NCI-H748 (cell line): Measurements from ENCODE around the gene GFRA1.
"Not testable (repeated sequence)": the region's sequence is repeated elsewhere in the genome, so short reads cannot be mapped to it uniquely, and the experiment has no call there.

ENCODE experiments used
- DNase-seq: peaks from one replicate; lab custom pipeline; 2025; ENCODE audit not compliant: unreplicated experiment; lab: John Stamatoyannopoulos, UW

GFRA1 gene

GRCh38 chr10:116073510-116073909 is 199.5 kb downstream of the GFRA1 start:
- DNase-seq: no peak

GRCh38 chr10:116073001-116073400 is 200.0 kb downstream of the GFRA1 start:
- no peak for DNase-seq

GRCh38 chr10:116071453-116072148 is 201.4 kb downstream of the GFRA1 start:
- DNase-seq: no peak

- no peak for DNase-seq
Measured at GRCh38 chr10:116070743-116071320, 202.2 kb downstream of the GFRA1 start.

- DNase-seq: no peak
Measured at GRCh38 chr10:116069856-116070255, 203.2 kb downstream of the GFRA1 start.

- no peak for DNase-seq
Measured at GRCh38 chr10:116067825-116068224, 205.2 kb downstream of the GFRA1 start.

GRCh38 chr10:116063107-116063506 is 209.9 kb downstream of the GFRA1 start:
- DNase-seq: no peak

GRCh38 chr10:116060864-116061263 is 212.1 kb downstream of the GFRA1 start:
- no peak for DNase-seq

GRCh38 chr10:116059320-116059719 is 213.7 kb downstream of the GFRA1 start:
- DNase-seq: no peak

- DNase-seq: no peak
Measured at GRCh38 chr10:116056445-116057293, 216.3 kb downstream of the GFRA1 start.

- no peak for DNase-seq
Measured at GRCh38 chr10:116055917-116056252, 217.1 kb downstream of the GFRA1 start.

GRCh38 chr10:116055252-116055916 is 217.6 kb downstream of the GFRA1 start:
- DNase-seq: no peak

- DNase-seq: no peak
Measured at GRCh38 chr10:116053910-116054309, 219.1 kb downstream of the GFRA1 start.

GRCh38 chr10:116053009-116053730 is 219.8 kb downstream of the GFRA1 start:
- DNase-seq: not testable (repeated sequence)

GRCh38 chr10:116052522-116052921 is 220.5 kb downstream of the GFRA1 start:
- not testable (repeated sequence) for DNase-seq

GRCh38 chr10:116049974-116050304 is 223.1 kb downstream of the GFRA1 start:
- no peak for DNase-seq

GRCh38 chr10:116049158-116049973 is 223.6 kb downstream of the GFRA1 start:
- DNase-seq: no peak

- no peak for DNase-seq
Measured at GRCh38 chr10:116045366-116046356, 227.3 kb downstream of the GFRA1 start.

- no peak for DNase-seq
Measured at GRCh38 chr10:116044801-116045248, 228.2 kb downstream of the GFRA1 start.
